SK-N-SH treated with all-trans-retinoic acid at 6 μM for 48 hours (cell line): ENCODE results near the gene LDHA.

Experiments used
- TSHZ2 ChIP-seq: fragments of 250-450 bp; sonication (Bioruptor Pico); IDR thresholded peaks from 2 replicates; pipeline ENCODE4 v1.5.0; 2020; ENCODE audit warnings: mild to moderate bottlenecking, moderate library complexity
- ZNF565 ChIP-seq: fragments of 450-650 bp; formaldehyde crosslinking; conservative IDR thresholded peaks from 2 replicates; pipeline ENCODE4 v1.5.0; 2020; ENCODE audit warnings: low read depth, mild to moderate bottlenecking, moderate library complexity
- TF ChIP-seq, protein P1 (sequence below): fragments of 250-450 bp; sonication (Bioruptor Pico); IDR thresholded peaks from 2 replicates; pipeline ENCODE4 v1.8.0; 2020; ENCODE audit warnings: mild to moderate bottlenecking, moderate library complexity, borderline replicate concordance

DNA sequence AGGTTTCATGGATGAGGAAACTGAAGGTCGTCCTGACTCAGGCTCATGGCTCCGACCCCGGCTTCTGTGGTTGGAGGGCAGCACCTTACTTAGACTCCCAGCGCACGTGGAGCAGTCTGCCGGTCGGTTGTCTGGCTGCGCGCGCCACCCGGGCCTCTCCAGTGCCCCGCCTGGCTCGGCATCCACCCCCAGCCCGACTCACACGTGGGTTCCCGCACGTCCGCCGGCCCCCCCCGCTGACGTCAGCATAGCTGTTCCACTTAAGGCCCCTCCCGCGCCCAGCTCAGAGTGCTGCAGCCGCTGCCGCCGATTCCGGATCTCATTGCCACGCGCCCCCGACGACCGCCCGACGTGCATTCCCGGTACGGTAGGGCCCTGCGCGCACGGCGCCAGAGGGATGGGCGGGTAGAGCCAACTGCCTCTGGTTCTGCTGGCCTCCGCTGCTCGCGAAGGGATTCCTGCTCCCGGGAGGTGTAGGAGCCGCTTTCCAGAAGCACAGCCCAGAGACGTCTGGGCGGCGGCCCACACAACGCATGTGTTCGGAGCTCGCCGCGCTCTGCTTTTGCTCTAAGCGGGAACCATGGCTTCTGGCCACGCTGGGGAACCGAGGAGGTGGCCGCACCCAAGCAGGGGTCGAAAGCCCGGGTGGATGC is at the start of gene LDHA:
- TF ChIP-seq ZNF565 (CRISPR knock-in tag) (0 out of 2 replicates have a peak, but pooled peaks have one; percentile 40), TSHZ2 (peak; percentile 12; the same call in 1 of the 2 replicates)
- TF ChIP-seq, protein P1, sequence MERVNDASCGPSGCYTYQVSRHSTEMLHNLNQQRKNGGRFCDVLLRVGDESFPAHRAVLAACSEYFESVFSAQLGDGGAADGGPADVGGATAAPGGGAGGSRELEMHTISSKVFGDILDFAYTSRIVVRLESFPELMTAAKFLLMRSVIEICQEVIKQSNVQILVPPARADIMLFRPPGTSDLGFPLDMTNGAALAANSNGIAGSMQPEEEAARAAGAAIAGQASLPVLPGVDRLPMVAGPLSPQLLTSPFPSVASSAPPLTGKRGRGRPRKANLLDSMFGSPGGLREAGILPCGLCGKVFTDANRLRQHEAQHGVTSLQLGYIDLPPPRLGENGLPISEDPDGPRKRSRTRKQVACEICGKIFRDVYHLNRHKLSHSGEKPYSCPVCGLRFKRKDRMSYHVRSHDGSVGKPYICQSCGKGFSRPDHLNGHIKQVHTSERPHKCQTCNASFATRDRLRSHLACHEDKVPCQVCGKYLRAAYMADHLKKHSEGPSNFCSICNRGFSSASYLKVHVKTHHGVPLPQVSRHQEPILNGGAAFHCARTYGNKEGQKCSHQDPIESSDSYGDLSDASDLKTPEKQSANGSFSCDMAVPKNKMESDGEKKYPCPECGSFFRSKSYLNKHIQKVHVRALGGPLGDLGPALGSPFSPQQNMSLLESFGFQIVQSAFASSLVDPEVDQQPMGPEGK (CRISPR knock-in tag), result peak; percentile 99
